Measurements from ENCODE around the gene CCDC92B. TPM values are rescaled to one million over a fixed set of nuclear protein-coding genes. Genes with fewer than 3 reads are reported as not detected.

Gene CCDC92B
- total RNA-seq, 1 donor: not detected

- no peak for TF ChIP-seq CTCF (IDR thresholded peaks at IDR 0.05; ENCODE audit: insufficient read depth, low read length)
- no peak for DNase-seq (ENCODE audit: low read depth)
- no peak overlapping the region for H3K4me3 ChIP-seq (ENCODE audit: low read depth, low read length)
Observed at GRCh38 chr17:2690165-2691068, 59.0 kb downstream of the CCDC92B start.

- TF ChIP-seq CTCF (IDR thresholded peaks at IDR 0.05; ENCODE audit: insufficient read depth, low read length): no peak
- no peak overlapping the region for H3K4me3 ChIP-seq (ENCODE audit: low read depth, low read length)
- no peak for DNase-seq (ENCODE audit: low read depth)
Observed at GRCh38 chr17:2689411-2690164, 59.9 kb downstream of the CCDC92B start.

GRCh38 chr17:2688351-2689342 lies 60.8 kb downstream of the CCDC92B start:
- TF ChIP-seq CTCF (IDR thresholded peaks at IDR 0.05; ENCODE audit: insufficient read depth, low read length): no peak
- DNase-seq (ENCODE audit: low read depth): no peak
- no peak overlapping the region for H3K4me3 ChIP-seq (ENCODE audit: low read depth, low read length)

GRCh38 chr17:2687074-2687418 lies 62.4 kb downstream of the CCDC92B start:
- no peak for DNase-seq (ENCODE audit: low read depth)
- H3K4me3 ChIP-seq (ENCODE audit: low read depth, low read length): no peak overlapping the region
- no peak for TF ChIP-seq CTCF (IDR thresholded peaks at IDR 0.05; ENCODE audit: insufficient read depth, low read length)

GRCh38 chr17:2685696-2686095 lies 63.8 kb downstream of the CCDC92B start:
- no peak for TF ChIP-seq CTCF (IDR thresholded peaks at IDR 0.05; ENCODE audit: insufficient read depth, low read length)
- DNase-seq (ENCODE audit: low read depth): no peak
- no peak overlapping the region for H3K4me3 ChIP-seq (ENCODE audit: low read depth, low read length)

- H3K4me3 ChIP-seq (ENCODE audit: low read depth, low read length): no peak overlapping the region
- no peak for TF ChIP-seq CTCF (IDR thresholded peaks at IDR 0.05; ENCODE audit: insufficient read depth, low read length)
- no peak for DNase-seq (ENCODE audit: low read depth)
Observed at GRCh38 chr17:2684549-2684948, 64.9 kb downstream of the CCDC92B start.
